Pancreas (tissue), 10 donors: ENCODE data around the gene SCPEP1. TPM values are rescaled to one million over a fixed set of nuclear protein-coding genes. Genes with fewer than 3 reads are reported as not detected.

Source experiments
- ATAC-seq, 4 donors: fragments of 200-7000 bp; cut with Tn5 transposase; one replicate each; pipeline versions ENCODE4 v1.8.0 to v1.9.1; 2020; ENCODE audit warnings: mild to moderate bottlenecking in 4 of 4, moderate library complexity in 4 of 4
- DNase-seq, 6 donors: peaks; one replicate each; pipeline ENCODE4 v3.0.0-alpha.2; 2020
- FAIRE-seq: peaks from 2 replicates; lab custom pipeline; 2012; peaks lifted over from hg19 to GRCh38; lab: Jason Lieb, UNC
- H3K27ac ChIP-seq, 4 donors: fragments of 200-600 bp; sonication (generic); 1 replicate in 3 of 4; 2 replicates in 1 of 4; pipeline versions ENCODE4 v1.5.0 to v1.8.0; 2020
- H3K27me3 ChIP-seq, 4 donors: fragments of 200-600 bp; one replicate each; pipeline ENCODE4 v1.8.0; 2021
- H3K36me3 ChIP-seq, 3 donors: fragments of 200-600 bp; sonication (generic) in 1 of 3; one replicate each; pipeline versions ENCODE4 v1.5.0 to v1.8.0; 2020 to 2021
- H3K4me1 ChIP-seq, 3 donors: fragments of 200-600 bp; one replicate each; pipeline ENCODE4 v1.8.0; 2021
- H3K4me3 ChIP-seq, 4 donors: fragments of 200-600 bp; sonication (generic) in 2 of 4; one replicate each; pipeline versions ENCODE4 v1.5.0 to v1.8.0; 2020 to 2021
- H3K9me3 ChIP-seq, 4 donors: fragments of 200-600 bp; one replicate each; pipeline ENCODE4 v1.8.0; 2021
- CTCF ChIP-seq, 4 donors: fragments of 200-600 bp; sonication (generic) in 3 of 4; IDR thresholded peaks; one replicate each; pipeline versions ENCODE4 v1.5.0 to v1.8.0; 2021; ENCODE audit warnings: antibody characterized with exemption in 4 of 4
- WGBS, 2 donors: extraction: QIAGEN DNeasy Blood & Tissue Kit; methylation state at CpG; one replicate each; pipeline ENCODE4 v1.1.7; 2013; 5-methylcytosine and 5-hydroxymethylcytosine counted together
- intact Hi-C, 3 donors: fragments of 100-400 bp; cut with DNase I; formaldehyde crosslinking; loops; one replicate each; pipeline versions ENCODE4 v1.11.1 to v1.14.2; 2022
- polyA plus RNA-seq, 2 donors: library from polyadenylated mRNA; stranded (reverse); fragments of 200-250 nt; gene quantifications; one replicate each; pipeline ENCODE4 v1.2.3, GENCODE V29; 2013
- total RNA-seq, 6 donors: library from RNA; stranded (reverse); fragmentation: NEBNext Ultra II Directional in 4 of 6; extraction: Animal tissue kit (Norgen Biotek cat#: 25700) in 4 of 6; gene quantifications; one replicate each; pipeline versions ENCODE4 v1.2.1 to v1.2.4, GENCODE V29; 2021 to 2023
- donor health status: healthy with polysubstance abuse.
- donor health status: DM: no; HTN: no; CAD: no; lungs with moderate emphysema.
- donor health status: DM: no; HTN: no; CAD: no.
- donor health status: control.
- donor health status: control.
- donor health status: Bipolar disorder and iron deficiency.
- donor health status: DM: yes; HTN: yes; CAD: no.
- donor health status: DM: no; HTN: no; CAD: no.
- donor health status: DM: no; HTN: no; CAD: no.
- donor health status: DM: yes; HTN: yes; CAD: no.

The SCPEP1 gene
- total and polyA plus RNA-seq, 8 donors, result 6.6 to 37.2 (median 16.3) TPM

GRCh38 chr17:57021226-57021940 is 43.5 kb downstream of the SCPEP1 start:
- 46 to 48% methylated on average over 4 of the region's 4 CpGs for WGBS, 2 donors
- no peak for FAIRE-seq
- H3K4me1 ChIP-seq, result peaks cover 0 to 10% (median 6%) of the 10 kb centered on the region in 3 donors
- H3K4me3 ChIP-seq, result no peak overlapping the region
- TF ChIP-seq CTCF (IDR thresholded peaks at IDR 0.05), result no peak
- H3K9me3 ChIP-seq, result no peaks in the 10 kb centered on the region
- no peaks in the 10 kb centered on the region for H3K27me3 ChIP-seq
- H3K27ac ChIP-seq, result no peak overlapping the region
- peak in 4 of 6 donors; percentile 67 to 78 (median 69) for DNase-seq
- intact Hi-C loops, result no loop called here
- peak; percentile 92 to 99 (median 97) for ATAC-seq
- H3K36me3 ChIP-seq, result no peaks in the 10 kb centered on the region

DNA sequence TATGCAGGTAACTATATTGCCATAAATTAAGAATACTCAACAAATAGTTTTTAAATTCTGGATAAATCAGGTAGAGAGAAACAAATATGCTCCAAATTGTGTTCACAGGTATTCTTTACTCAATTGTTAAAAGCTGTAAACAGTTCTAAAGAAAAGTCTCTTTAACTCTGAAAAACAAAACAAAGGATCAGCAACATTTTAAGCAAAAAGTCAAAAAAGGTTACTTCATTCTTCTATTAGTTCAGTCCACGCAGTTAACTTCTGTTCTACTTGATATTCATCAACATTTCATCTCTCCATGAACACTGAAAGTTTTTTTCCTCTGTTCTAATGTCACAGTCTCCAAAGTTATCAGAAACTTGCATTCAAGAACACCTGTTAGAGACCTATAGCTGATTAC is 47.9 kb downstream of the SCPEP1 start:
- H3K36me3 ChIP-seq, result no peaks in the 10 kb centered on the region
- no peak for TF ChIP-seq CTCF (IDR thresholded peaks at IDR 0.05)
- no peak overlapping the region for H3K4me3 ChIP-seq
- 80 to 89% methylated on average over 1 of the region's 1 CpG for WGBS, 2 donors
- DNase-seq, result no peak
- no peaks in the 10 kb centered on the region for H3K27me3 ChIP-seq
- ATAC-seq, result no peak
- intact Hi-C loops, result no loop called here
- H3K4me1 ChIP-seq, result peaks cover 0 to 10% (median 6%) of the 10 kb centered on the region in 3 donors
- no peak for FAIRE-seq
- no peaks in the 10 kb centered on the region for H3K9me3 ChIP-seq
- H3K27ac ChIP-seq, result no peak overlapping the region

GRCh38 chr17:57027852-57028251 is 49.9 kb downstream of the SCPEP1 start:
- peak in 1 of 6 donors; percentile 0 for DNase-seq
- FAIRE-seq, result no peak
- Histone ChIP-seq H3K27me3 (no peaks in the 10 kb centered on the region), H3K27ac (no peak overlapping the region), H3K36me3 (no peaks in the 10 kb centered on the region), H3K9me3 (no peaks in the 10 kb centered on the region), H3K4me3 (no peak overlapping the region), H3K4me1 (no peaks in the 10 kb centered on the region)
- intact Hi-C loops, result no loop called here
- no peak for ATAC-seq
- TF ChIP-seq CTCF (IDR thresholded peaks at IDR 0.05), result no peak
- 80 to 89% methylated on average over 1 of the region's 1 CpG for WGBS, 2 donors

DNA sequence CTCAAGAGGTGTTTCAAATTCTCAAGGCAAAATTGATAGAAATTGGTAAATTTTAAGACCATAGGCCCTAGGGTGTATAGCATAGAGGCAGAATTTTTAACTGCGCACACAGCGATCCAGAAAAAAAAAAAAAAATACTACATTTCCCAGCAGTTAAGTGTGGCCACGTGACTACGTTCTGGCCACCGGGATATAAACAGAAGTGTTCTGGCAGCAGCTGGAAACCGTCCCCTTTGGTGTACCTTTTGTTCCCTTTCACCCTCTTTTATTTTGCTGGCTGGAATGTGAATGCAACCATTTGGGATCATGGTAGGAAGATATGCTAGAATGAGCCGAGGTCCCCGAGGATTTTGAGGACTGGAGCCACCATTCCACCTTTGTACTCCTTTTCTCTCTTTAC is 54.4 kb downstream of the SCPEP1 start:
- intact Hi-C loops, result no loop called here
- Histone ChIP-seq H3K27ac (no peak overlapping the region), H3K27me3 (no peaks in the 10 kb centered on the region), H3K4me1 (peaks cover 15 to 26% (median 18%) of the 10 kb centered on the region in 3 donors), H3K4me3 (no peak overlapping the region), H3K9me3 (no peaks in the 10 kb centered on the region), H3K36me3 (no peaks in the 10 kb centered on the region)
- 78 to 84% methylated on average over 8 of the region's 8 CpGs for WGBS, 2 donors
- FAIRE-seq (no peak), DNase-seq (peak in 1 of 6 donors; percentile 4), ATAC-seq (no peak)
- no peak for TF ChIP-seq CTCF (IDR thresholded peaks at IDR 0.05)

DNA sequence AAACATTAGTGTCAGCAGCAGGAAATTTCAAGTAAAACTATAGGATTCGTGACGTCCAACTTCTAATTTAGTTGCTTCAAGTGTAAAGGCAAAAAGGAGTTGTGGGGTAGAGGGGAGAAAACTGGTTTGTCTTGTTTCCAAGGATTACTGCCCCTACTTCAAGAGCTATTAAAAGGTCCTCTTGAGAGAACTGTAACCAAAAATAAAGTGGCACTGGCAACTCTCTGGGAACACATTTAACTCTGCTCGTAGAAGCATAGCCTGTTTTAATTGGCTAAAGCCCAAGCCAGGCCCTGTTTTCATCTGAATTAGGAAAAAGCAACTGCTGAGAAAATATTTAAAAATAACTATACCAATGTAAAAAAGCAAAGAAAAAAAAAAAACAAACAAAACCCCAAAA is 55.4 kb downstream of the SCPEP1 start:
- Histone ChIP-seq H3K36me3 (no peaks in the 10 kb centered on the region), H3K27ac (peak overlapping the region in 1 of 4 donors; percentile 20), H3K4me1 (peaks cover 15 to 29% (median 19%) of the 10 kb centered on the region in 3 donors), H3K9me3 (no peaks in the 10 kb centered on the region), H3K4me3 (no peak overlapping the region), H3K27me3 (no peaks in the 10 kb centered on the region)
- FAIRE-seq, result peak; percentile 26
- ATAC-seq, result peak in 3 of 4 donors; percentile 27 to 56 (median 41)
- no peak for DNase-seq
- 12 to 15% methylated on average over 3 of the region's 3 CpGs for WGBS, 2 donors
- intact Hi-C loops, result no loop called here
- TF ChIP-seq CTCF (IDR thresholded peaks at IDR 0.05), result no peak
